ENCODE data around the gene GDI2.

- TF ChIP-seq CTCF (IDR thresholded peaks at IDR 0.05; ENCODE audit: low read length) (no peak), EZH2 (IDR thresholded peaks at IDR 0.05; ENCODE audit: borderline replicate concordance, low read length) (no peak)
Measured at GRCh38 chr10:5788969-5789368, 24.3 kb downstream of the GDI2 start.
